ENCODE measurements around the gene PNMA8B. TPM values are rescaled to one million over a fixed set of nuclear protein-coding genes. Genes with fewer than 3 reads are reported as not detected.

Gene PNMA8B
- total RNA-seq, 2 donors from 2014 or later = 0.27 to 0.29 TPM

DNA sequence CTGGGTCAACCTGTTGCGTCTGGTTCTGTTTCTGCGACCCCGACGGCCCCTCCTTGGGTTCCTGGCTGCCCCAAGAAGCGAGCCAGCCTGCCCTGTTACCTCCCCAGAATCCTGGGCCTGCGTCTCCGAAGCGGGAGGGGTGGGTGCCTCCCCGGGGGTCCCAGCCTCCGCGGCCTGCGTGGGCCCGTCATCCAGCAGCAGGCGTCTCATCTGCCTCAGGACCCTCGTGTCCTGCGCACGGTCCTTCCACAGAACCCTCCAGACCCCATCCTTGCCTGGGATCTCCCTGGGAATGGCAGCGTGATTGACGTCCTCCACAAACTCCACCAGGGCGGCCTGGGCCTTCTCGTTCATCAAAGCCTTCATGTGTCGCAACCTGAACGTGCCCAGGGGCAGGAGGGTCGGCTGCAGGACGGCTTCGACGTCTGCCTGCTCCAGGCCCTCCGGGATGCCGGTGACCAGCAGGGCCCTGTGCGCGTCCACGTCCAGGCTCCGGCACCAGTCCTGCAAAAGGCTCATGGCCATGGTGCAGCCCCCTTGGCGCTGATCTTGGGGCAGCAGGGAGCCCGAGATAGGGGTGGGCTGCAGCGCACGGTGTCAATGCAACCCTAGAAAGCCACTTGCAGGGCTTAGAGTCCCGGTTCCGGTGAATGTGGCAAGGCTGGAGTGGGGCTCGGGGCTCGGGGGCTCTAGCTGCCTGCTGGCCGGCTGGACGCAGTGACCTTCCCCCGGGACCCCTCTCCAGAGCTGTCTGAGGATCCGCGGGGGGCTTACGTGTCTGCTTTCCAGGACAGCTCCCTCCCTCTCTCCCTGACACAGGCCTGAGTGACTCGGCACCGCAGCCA lies 504 bp downstream of the PNMA8B start:
- no peaks in the 10 kb centered on the region for H3K9me3 ChIP-seq
- no peaks in the 10 kb centered on the region for H3K36me3 ChIP-seq

DNA sequence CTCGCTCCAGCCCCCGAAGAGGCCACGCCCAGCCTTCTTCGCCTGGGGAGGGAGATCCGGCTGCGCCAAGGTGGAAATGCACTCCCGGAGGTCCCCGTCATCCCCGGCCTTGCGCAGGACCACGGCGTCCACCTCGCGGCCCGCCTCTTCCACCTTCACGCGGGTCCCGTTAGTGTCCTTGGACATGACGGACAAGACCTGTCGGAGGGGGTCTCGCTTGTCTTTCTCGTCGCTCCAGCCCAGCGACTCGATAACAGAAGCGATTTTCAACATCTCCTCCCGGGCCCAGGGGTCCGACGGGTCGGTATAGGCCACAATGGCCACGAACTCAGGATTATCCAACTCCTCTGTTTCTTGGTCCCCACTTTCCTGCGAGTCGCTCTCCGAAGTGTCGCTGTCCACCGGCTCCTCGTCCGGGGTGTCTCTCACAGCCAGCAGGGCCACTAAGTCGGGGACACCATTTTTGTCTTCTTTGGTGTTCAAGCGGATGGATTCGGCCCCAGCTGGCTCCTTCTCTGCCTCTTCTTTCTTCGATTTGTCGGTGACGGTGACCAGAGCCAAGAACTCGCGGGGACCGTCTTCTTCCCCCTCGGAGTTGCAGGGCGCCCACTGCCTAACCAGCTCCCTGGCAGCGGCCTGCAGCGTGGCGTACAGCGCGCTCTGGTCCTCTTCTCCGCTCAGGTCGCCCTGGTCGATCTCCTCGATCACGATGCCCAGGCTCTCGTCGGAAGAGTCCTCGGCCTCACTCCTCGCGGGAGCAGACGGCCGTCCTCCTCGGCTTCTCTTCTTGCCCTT lies 1.3 kb downstream of the PNMA8B start:
- DNase-seq = no peak
- H3K9ac ChIP-seq (ENCODE audit: low read depth in 2 of 2, low read length in 2 of 2) = no peak overlapping the region
- no peaks in the 10 kb centered on the region for H3K36me3 ChIP-seq
- H3K4me3 ChIP-seq = peak overlapping the region; percentile 31
- intact Hi-C loops (cut with DNase I) = no loop called here
- no peak overlapping the region for H3K27ac ChIP-seq
- TF ChIP-seq, protein P1, sequence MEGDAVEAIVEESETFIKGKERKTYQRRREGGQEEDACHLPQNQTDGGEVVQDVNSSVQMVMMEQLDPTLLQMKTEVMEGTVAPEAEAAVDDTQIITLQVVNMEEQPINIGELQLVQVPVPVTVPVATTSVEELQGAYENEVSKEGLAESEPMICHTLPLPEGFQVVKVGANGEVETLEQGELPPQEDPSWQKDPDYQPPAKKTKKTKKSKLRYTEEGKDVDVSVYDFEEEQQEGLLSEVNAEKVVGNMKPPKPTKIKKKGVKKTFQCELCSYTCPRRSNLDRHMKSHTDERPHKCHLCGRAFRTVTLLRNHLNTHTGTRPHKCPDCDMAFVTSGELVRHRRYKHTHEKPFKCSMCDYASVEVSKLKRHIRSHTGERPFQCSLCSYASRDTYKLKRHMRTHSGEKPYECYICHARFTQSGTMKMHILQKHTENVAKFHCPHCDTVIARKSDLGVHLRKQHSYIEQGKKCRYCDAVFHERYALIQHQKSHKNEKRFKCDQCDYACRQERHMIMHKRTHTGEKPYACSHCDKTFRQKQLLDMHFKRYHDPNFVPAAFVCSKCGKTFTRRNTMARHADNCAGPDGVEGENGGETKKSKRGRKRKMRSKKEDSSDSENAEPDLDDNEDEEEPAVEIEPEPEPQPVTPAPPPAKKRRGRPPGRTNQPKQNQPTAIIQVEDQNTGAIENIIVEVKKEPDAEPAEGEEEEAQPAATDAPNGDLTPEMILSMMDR (IDR thresholded peaks at IDR 0.05) = no peak
- peaks cover 4% of the 10 kb centered on the region for H3K4me1 ChIP-seq
- no peaks in the 10 kb centered on the region for H3K9me3 ChIP-seq
- H3K27me3 ChIP-seq = peaks cover 16% of the 10 kb centered on the region

More for the DNA sequence above, 504 bp downstream of the PNMA8B start:
- Histone ChIP-seq H3K27ac (no peak overlapping the region), H3K9ac (ENCODE audit: low read depth in 2 of 2, low read length in 2 of 2) (no peak overlapping the region), H3K4me1 (no peaks in the 10 kb centered on the region), H3K4me3 (peak overlapping the region; percentile 11), H3K27me3 (peaks cover 8% of the 10 kb centered on the region)
- DNase-seq = no peak
- intact Hi-C loops (cut with DNase I) = no loop called here
- TF ChIP-seq, protein P1 (IDR thresholded peaks at IDR 0.05) = no peak

DNA sequence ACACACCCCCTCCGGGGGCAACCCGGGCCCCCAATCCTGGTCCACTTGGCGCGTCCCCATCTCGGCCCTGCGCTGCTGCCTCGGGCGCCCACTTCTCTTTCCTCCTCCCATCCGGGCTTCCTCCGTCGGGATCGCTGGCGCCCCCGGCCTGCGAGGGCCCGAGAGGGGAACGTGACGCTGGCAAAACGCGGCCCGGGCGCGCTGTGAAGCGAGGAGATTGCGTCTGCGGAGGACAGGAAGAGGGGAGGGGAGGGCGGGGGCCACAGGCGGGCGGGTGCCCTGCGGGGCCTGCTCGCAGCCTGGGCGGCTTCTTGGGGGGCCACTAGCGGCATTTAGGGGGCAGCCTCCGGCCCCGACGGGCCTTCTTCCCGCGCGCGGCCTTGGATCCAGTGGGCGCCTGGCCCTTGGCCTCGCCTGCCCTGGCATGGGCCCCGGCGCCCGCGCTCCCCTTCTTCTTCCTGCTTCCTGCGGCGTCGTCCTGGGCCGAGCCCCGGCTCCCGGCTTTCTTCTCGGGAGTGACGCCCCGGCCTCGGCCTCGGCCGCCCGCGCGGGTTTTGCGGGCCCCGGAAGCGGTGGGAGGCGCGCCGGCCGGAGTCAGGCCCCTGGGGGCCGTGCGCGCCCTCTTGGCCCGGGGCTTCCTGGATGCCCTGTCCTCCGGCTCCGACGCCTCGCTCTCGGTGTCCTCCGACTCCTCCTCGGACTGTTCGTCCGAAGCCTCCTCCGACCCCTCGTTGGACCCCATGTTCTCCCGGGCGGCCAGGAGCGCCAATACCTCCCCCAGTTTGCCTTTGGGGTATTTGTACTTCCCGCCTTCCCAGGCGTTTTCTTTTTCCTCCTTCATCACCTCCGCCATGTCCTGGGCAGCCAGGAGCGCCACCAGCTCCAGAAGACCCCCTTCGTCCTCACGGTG lies 2.2 kb downstream of the PNMA8B start:
- intact Hi-C loops (cut with DNase I) = no loop called here
- Histone ChIP-seq H3K4me3 (peak overlapping the region; percentile 31), H3K4me1 (peaks cover 4% of the 10 kb centered on the region), H3K27me3 (peaks cover 24% of the 10 kb centered on the region), H3K27ac (no peak overlapping the region), H3K9ac (ENCODE audit: low read depth in 2 of 2, low read length in 2 of 2) (peak overlapping the region in 1 of 2 donors; percentile 50), H3K9me3 (no peaks in the 10 kb centered on the region), H3K36me3 (no peaks in the 10 kb centered on the region)
- DNase-seq = no peak
- TF ChIP-seq, protein P1 (IDR thresholded peaks at IDR 0.05) = no peak

DNA sequence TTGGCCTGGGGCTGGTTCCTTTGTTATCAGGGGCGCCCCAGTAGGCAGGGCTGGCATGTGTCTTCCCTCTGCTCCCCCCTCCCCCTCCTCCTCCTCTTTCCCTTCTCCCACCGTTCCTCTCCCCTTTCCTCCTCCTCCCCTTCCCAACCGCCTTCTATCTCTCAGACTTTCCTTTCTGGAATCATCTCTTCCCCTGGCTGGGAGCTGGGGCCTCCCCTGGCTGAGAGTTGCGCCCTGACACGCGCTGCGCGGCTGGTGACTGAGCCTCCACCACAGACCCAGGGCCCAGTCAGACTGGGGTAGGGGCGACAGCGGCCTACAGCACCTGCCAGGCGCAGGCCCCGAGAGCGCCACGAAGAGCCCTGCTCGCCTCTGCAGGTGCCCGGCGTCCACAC lies 2.8 kb downstream of the PNMA8B start:
- TF ChIP-seq, protein P1 (IDR thresholded peaks at IDR 0.05) = no peak
- H3K9me3 ChIP-seq = no peaks in the 10 kb centered on the region
- H3K36me3 ChIP-seq = no peaks in the 10 kb centered on the region
- no peak overlapping the region for H3K27ac ChIP-seq
- peaks cover 25% of the 10 kb centered on the region for H3K27me3 ChIP-seq
- peaks cover 4% of the 10 kb centered on the region for H3K4me1 ChIP-seq
- intact Hi-C loops (cut with DNase I) = no loop called here
- DNase-seq = no peak
- H3K4me3 ChIP-seq = peak overlapping the region; percentile 31
- H3K9ac ChIP-seq (ENCODE audit: low read depth in 2 of 2, low read length in 2 of 2) = peak overlapping the region in 1 of 2 donors; percentile 50

Data from colonic mucosa (tissue), 4 donors.